ENCODE measurements around the gene ARMC3. TPM values are rescaled to one million over a fixed set of nuclear protein-coding genes. Genes with fewer than 3 reads are reported as not detected.

ARMC3 gene
- polyA plus RNA-seq, 3 donors, result not detected

GRCh38 chr10:22969704-22970103 is 41.9 kb downstream of the ARMC3 start:
- no peaks in the 10 kb centered on the region for H3K9me3 ChIP-seq (replicated peaks in 1 of 2; ENCODE audit: control insufficient read depth in 1 of 2, insufficient read depth in 1 of 2, low read length in 2 of 2)
- H3K4me3 Mint-ChIP-seq, result no peak overlapping the region
- no peak overlapping the region for H2AFZ ChIP-seq (ENCODE audit: insufficient read depth, low read depth, low read length, poor library complexity, severe bottlenecking)
- WGBS (ENCODE audit: insufficient coverage), result 100% methylated on average over 1 of the region's 5 CpGs
- no peak for DNase-seq
- H3K9me3 Mint-ChIP-seq, result no peaks in the 10 kb centered on the region
- intact Hi-C loops (cut with micrococcal nuclease), result no loop called here
- no peaks in the 10 kb centered on the region for H3K36me3 Mint-ChIP-seq
- H3K27me3 Mint-ChIP-seq (ENCODE audit: low read depth in 3 of 3), result peaks cover 0 to 2% (median 1%) of the 10 kb centered on the region in 3 donors
- no peaks in the 10 kb centered on the region for H4K20me1 ChIP-seq (ENCODE audit: insufficient read depth, low read length)
- TF ChIP-seq CTCF (IDR thresholded peaks at IDR 0.05), result no peak
- no peak overlapping the region for H3K9ac ChIP-seq (ENCODE audit: insufficient read depth, low read length, poor library complexity, severe bottlenecking)
- H3K27ac ChIP-seq (ENCODE audit: low read depth in 1 of 2, low read length in 2 of 2), result no peak overlapping the region
- H3K27me3 ChIP-seq (ENCODE audit: control insufficient read depth in 2 of 2, insufficient read depth in 2 of 2, low read length in 2 of 2), result no peaks in the 10 kb centered on the region
- H3K4me1 Mint-ChIP-seq, result no peaks in the 10 kb centered on the region
- H3K4me1 ChIP-seq (ENCODE audit: control insufficient read depth in 1 of 2, insufficient read depth in 2 of 2, low read length in 2 of 2), result no peaks in the 10 kb centered on the region
- H3K36me3 ChIP-seq (replicated peaks in 1 of 2; ENCODE audit: control insufficient read depth in 1 of 2, insufficient read depth in 2 of 2, low read length in 2 of 2), result no peaks in the 10 kb centered on the region
- H3K4me3 ChIP-seq (replicated peaks in 1 of 3; ENCODE audit: low read depth in 2 of 3, low read length in 3 of 3), result no peak overlapping the region
- H3K4me2 ChIP-seq (replicated peaks; ENCODE audit: extremely low read depth, low read length, poor library complexity, severe bottlenecking), result no peak overlapping the region
- H3K27ac Mint-ChIP-seq, result no peak overlapping the region
- no peaks in the 10 kb centered on the region for H3K79me2 ChIP-seq (ENCODE audit: insufficient read depth, low read length)

GRCh38 chr10:22976534-22976933 is 48.7 kb downstream of the ARMC3 start:
- no peaks in the 10 kb centered on the region for H3K36me3 ChIP-seq (replicated peaks in 1 of 2; ENCODE audit: control insufficient read depth in 1 of 2, insufficient read depth in 2 of 2, low read length in 2 of 2)
- no peaks in the 10 kb centered on the region for H3K36me3 Mint-ChIP-seq
- intact Hi-C loops (cut with micrococcal nuclease), result no loop called here

More at GRCh38 chr10:22976534-22976933, 48.7 kb downstream of the ARMC3 start:
- 100% methylated on average over 1 of the region's 1 CpG for WGBS (ENCODE audit: insufficient coverage)
- no peak overlapping the region for H3K4me3 Mint-ChIP-seq
- no peaks in the 10 kb centered on the region for H3K79me2 ChIP-seq (ENCODE audit: insufficient read depth, low read length)
- DNase-seq, result no peak
- peaks cover 4% of the 10 kb centered on the region for H3K4me1 Mint-ChIP-seq
- H3K9ac ChIP-seq (ENCODE audit: insufficient read depth, low read length, poor library complexity, severe bottlenecking), result no peak overlapping the region
- no peak overlapping the region for H3K4me2 ChIP-seq (replicated peaks; ENCODE audit: extremely low read depth, low read length, poor library complexity, severe bottlenecking)
- H3K27me3 ChIP-seq (ENCODE audit: control insufficient read depth in 2 of 2, insufficient read depth in 2 of 2, low read length in 2 of 2), result no peaks in the 10 kb centered on the region
- no peaks in the 10 kb centered on the region for H3K4me1 ChIP-seq (ENCODE audit: control insufficient read depth in 1 of 2, insufficient read depth in 2 of 2, low read length in 2 of 2)
- TF ChIP-seq CTCF (IDR thresholded peaks at IDR 0.05), result no peak
- H4K20me1 ChIP-seq (ENCODE audit: insufficient read depth, low read length), result no peaks in the 10 kb centered on the region
- no peak overlapping the region for H2AFZ ChIP-seq (ENCODE audit: insufficient read depth, low read depth, low read length, poor library complexity, severe bottlenecking)
- no peak overlapping the region for H3K4me3 ChIP-seq (replicated peaks in 1 of 3; ENCODE audit: low read depth in 2 of 3, low read length in 3 of 3)
- no peak overlapping the region for H3K27ac Mint-ChIP-seq
- no peaks in the 10 kb centered on the region for H3K9me3 Mint-ChIP-seq
- no peak overlapping the region for H3K27ac ChIP-seq (ENCODE audit: low read depth in 1 of 2, low read length in 2 of 2)
- H3K9me3 ChIP-seq (replicated peaks in 1 of 2; ENCODE audit: control insufficient read depth in 1 of 2, insufficient read depth in 1 of 2, low read length in 2 of 2), result no peaks in the 10 kb centered on the region
- peaks cover 0 to 2% (median 1%) of the 10 kb centered on the region in 3 donors for H3K27me3 Mint-ChIP-seq (ENCODE audit: low read depth in 3 of 3)
